HAP-1 (cell line): ENCODE results near the gene EFCAB8.
A peak's percentile ranks its signal among the peaks of the same experiment; 100 is the strongest.

Source experiments
- DNase-seq, 2 experiments: peaks; one replicate each; pipeline ENCODE4 v3.0.0-alpha.2; 2016 to 2020; ENCODE audit warnings: low spot score in 2 of 2
- H3K27me3 ChIP-seq: fragments of 250-450 bp; sonication (Bioruptor Pico); 2 replicates; pipeline ENCODE4 v1.5.1; 2020; ENCODE audit warnings: low read depth, mild to moderate bottlenecking, moderate library complexity
- H3K36me3 ChIP-seq: fragments of 250-450 bp; sonication (Bioruptor Pico); replicated peaks from 2 replicates; pipeline ENCODE4 v1.5.1; 2020; ENCODE audit warnings: mild to moderate bottlenecking
- H3K4me1 ChIP-seq: fragments of 250-450 bp; sonication (Bioruptor Pico); 2 replicates; pipeline ENCODE4 v1.5.1; 2020; ENCODE audit warnings: mild to moderate bottlenecking
- H3K4me3 ChIP-seq: fragments of 250-450 bp; sonication (Bioruptor Pico); 2 replicates; pipeline ENCODE4 v1.5.1; 2020; ENCODE audit warnings: mild to moderate bottlenecking, moderate library complexity
- H3K9me3 ChIP-seq: fragments of 250-450 bp; sonication (Bioruptor Pico); 2 replicates; pipeline ENCODE4 v1.5.1; 2020; ENCODE audit warnings: mild to moderate bottlenecking, moderate library complexity
- in situ Hi-C: fragments of 300-500 bp; cut with MboI; formaldehyde crosslinking; loops from 3 replicates; pipeline ENCODE4 v1.14.3; 2020; ENCODE audit warnings: low sequenced_read_pairs, inconsistent platforms, mixed read lengths

Gene EFCAB8

DNA sequence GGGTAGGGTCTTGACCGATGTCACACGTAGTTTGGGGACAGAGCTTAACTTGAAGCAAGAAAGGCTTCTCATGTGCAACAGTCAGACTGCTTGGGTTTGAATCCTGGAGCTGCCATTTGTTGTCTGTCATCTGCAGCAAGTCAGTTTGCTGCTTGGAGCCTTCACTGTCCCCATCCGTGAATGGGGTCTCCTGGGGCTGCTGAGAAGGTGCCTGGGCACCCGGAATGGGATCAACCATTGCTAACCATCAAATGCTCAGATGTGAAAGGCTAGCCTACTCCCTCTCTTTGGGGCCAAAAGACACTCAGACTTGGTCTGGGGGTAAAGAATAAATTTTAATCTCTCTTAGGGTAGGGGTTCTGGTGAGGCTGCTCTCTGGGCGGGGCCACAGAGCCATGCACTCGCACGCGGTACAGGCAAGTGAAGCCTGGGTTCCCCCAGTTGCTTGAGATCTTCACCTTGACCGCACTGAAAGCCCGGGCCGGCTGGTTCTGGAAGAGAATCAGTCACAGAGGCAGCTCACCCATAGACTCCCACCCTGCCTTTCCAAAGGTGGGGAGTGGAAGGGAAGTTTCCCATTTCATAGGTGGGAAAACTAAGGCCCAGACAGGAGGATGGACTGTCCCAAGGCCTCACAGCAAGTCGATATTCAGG lies 124.9 kb downstream of the EFCAB8 start:
- DNase-seq = no peak

GRCh38 chr20:32984196-32984595 lies 125.5 kb downstream of the EFCAB8 start:
- peak in 1 of 2 experiments; percentile 35 for DNase-seq
- no peak overlapping the region for H3K4me3 ChIP-seq
- no peaks in the 10 kb centered on the region for H3K4me1 ChIP-seq
- in situ Hi-C loops = loop anchor here (10.0 kb wide), 1 partner anchor 61 kb away; no protein-coding TSS in a partner anchor
- H3K9me3 ChIP-seq = no peaks in the 10 kb centered on the region
- H3K36me3 ChIP-seq = no peaks in the 10 kb centered on the region
- no peaks in the 10 kb centered on the region for H3K27me3 ChIP-seq

More for the DNA sequence above, 124.9 kb downstream of the EFCAB8 start:
- no peaks in the 10 kb centered on the region for H3K36me3 ChIP-seq
- H3K4me3 ChIP-seq = no peak overlapping the region
- H3K27me3 ChIP-seq = no peaks in the 10 kb centered on the region
- no peaks in the 10 kb centered on the region for H3K9me3 ChIP-seq
- no peaks in the 10 kb centered on the region for H3K4me1 ChIP-seq
- in situ Hi-C loops = loop anchor here (10.0 kb wide), 1 partner anchor 61 kb away; no protein-coding TSS in a partner anchor

GRCh38 chr20:32984631-32985354 lies 126.1 kb downstream of the EFCAB8 start:
- in situ Hi-C loops = loop anchor here (10.0 kb wide), 1 partner anchor 60 kb away; no protein-coding TSS in a partner anchor

DNA sequence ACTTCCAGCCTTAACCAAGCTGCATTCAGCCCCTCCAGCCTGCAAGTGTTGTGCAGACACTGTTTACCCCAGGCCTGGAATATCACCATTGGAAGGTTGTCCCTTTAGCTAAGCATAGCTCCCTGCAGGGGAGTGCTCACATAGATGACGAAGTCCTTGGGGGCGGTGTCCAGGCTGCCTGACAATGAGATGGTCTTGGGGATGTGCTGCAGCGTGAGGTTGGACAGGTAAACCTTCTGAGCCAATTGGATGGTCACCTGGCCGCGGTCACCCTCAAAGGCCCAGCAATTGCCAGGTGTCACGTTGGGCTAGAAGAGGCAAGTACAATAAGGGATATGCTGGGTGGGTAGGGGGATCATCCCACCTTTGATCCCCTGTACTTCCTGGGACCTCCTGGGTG lies 126.9 kb downstream of the EFCAB8 start:
- in situ Hi-C loops = loop anchor here (10.0 kb wide), 1 partner anchor 59 kb away; no protein-coding TSS in a partner anchor

More at GRCh38 chr20:32984631-32985354, 126.1 kb downstream of the EFCAB8 start:
- no peaks in the 10 kb centered on the region for H3K4me1 ChIP-seq
- no peak for DNase-seq
- no peaks in the 10 kb centered on the region for H3K27me3 ChIP-seq
- no peaks in the 10 kb centered on the region for H3K9me3 ChIP-seq
- no peak overlapping the region for H3K4me3 ChIP-seq
- H3K36me3 ChIP-seq = no peaks in the 10 kb centered on the region

DNA sequence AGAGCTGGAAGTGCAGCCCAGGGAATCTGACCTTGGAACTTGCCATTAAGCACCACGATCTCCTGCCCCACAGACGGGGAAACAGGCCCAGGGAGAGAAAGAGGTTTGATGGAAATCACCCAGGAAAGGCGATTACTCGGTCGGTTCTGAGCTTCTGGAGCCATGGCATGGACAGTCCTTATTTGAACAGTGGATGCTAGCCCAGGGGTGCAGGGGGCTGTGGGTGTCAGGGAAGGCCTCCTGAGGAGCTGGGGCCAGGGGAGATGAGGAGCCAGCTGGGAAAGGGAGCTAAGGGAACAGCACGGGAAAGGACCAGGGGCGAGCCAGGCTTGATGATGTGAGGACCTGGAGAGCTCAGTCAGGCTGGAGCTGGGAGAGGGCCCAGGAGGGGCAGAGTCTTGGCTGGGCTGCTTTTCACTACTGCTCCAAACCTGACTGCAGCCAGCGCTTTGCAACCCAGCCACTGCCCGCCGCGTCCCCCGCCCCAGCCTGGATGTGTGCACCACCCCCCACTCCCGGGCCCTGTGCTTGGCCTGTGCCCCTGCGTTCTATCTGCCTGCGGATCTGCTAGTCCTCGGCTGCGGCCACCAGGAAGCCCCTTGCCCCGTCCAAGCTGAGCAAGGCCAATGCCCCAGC lies 127.7 kb downstream of the EFCAB8 start:
- in situ Hi-C loops = loop anchor here (10.0 kb wide), 1 partner anchor 58 kb away; no protein-coding TSS in a partner anchor
- no peak overlapping the region for H3K4me3 ChIP-seq
- H3K27me3 ChIP-seq = no peaks in the 10 kb centered on the region
- no peaks in the 10 kb centered on the region for H3K4me1 ChIP-seq
- no peaks in the 10 kb centered on the region for H3K36me3 ChIP-seq
- no peaks in the 10 kb centered on the region for H3K9me3 ChIP-seq
- no peak for DNase-seq

More for the DNA sequence above, 126.9 kb downstream of the EFCAB8 start:
- DNase-seq = no peak
- no peaks in the 10 kb centered on the region for H3K9me3 ChIP-seq
- no peaks in the 10 kb centered on the region for H3K27me3 ChIP-seq
- no peaks in the 10 kb centered on the region for H3K36me3 ChIP-seq
- H3K4me1 ChIP-seq = no peaks in the 10 kb centered on the region
- no peak overlapping the region for H3K4me3 ChIP-seq

DNA sequence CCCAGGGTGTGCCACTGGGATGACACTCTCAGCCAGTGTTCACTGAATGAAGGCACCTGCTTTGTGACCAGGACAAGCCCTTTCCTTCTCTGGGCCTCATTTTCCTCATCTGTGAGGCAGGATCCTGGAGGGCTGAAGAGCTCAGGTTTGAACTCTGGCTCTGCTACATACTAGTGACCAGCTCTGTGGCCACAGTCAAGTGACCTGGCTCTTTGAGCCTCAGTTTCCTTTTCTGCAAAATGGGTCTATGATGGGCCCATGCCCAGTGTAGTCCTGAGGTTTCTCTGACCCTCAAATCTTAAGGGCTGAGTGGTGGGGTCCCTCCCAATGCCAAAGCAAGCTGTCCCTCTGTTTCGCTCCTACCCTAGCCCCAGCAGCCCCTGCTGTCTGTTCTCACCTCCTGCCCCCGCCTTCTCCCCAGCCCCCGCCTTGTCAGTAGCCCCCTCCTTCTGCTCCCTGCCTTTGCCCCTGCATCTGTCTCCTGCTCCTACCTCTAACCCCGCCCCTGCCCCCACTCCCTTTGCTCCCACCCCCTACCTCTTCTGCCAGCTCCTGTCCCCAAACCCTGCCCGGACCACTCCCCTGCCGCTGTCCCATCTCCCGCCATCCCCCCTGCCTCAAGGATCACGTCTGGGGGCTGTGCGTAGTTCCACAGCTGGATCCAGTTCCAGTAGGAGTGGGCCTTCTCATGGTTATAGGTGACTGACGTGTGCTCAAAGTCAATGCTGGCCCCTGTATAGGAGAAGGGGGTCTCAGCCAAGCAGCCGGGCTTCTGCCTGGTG lies 128.5 kb downstream of the EFCAB8 start:
- H3K27me3 ChIP-seq = no peaks in the 10 kb centered on the region
- in situ Hi-C loops = loop anchor here (10.0 kb wide), 1 partner anchor 58 kb away; no protein-coding TSS in a partner anchor
- no peak for DNase-seq
- no peaks in the 10 kb centered on the region for H3K36me3 ChIP-seq
- H3K4me1 ChIP-seq = no peaks in the 10 kb centered on the region
- H3K4me3 ChIP-seq = no peak overlapping the region
- H3K9me3 ChIP-seq = no peaks in the 10 kb centered on the region

- H3K9me3 ChIP-seq = no peaks in the 10 kb centered on the region
- in situ Hi-C loops = loop anchor here (10.0 kb wide), 1 partner anchor 57 kb away; no protein-coding TSS in a partner anchor
- H3K4me3 ChIP-seq = no peak overlapping the region
- H3K27me3 ChIP-seq = no peaks in the 10 kb centered on the region
- no peaks in the 10 kb centered on the region for H3K4me1 ChIP-seq
- H3K36me3 ChIP-seq = no peaks in the 10 kb centered on the region
- no peak for DNase-seq
Measured at GRCh38 chr20:32988008-32988407, 129.3 kb downstream of the EFCAB8 start.

DNA sequence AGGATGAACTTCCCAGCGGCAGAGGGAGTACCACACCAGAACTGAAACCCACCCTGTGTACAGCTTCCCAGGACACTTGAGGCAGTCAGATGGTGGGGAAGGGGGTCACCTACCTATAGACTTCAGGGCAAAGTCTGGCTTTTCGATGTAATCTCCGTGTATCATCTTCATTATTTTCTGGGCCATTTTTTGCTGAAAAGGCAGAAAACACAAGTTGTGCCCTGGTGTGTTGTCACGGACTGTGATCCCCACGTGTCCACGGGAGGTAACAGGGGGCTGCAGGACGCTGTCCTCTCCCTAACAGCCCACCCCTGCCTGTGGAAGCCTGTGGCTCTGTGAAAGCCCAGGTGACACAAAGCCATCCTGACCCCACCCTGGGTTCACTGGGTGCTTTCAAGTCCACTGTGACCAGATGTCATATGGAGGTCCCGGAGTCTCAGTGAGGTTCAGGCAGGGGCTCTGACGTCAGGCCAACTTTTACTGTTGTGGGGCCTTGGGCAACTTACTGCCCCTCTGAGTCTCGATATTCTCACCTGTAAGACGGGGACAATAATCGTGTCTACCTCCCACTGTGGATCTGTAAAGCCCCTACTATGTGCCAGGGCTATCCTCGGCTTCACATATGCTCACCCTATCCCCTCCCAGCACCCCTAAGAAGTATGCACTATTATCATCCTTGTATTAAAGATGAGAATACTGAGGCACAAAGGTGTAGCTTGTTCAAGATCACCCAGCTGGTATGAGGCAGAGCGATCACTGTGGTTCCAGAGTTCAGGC lies 131.0 kb downstream of the EFCAB8 start:
- in situ Hi-C loops = loop anchor here (10.0 kb wide), 1 partner anchor 55 kb away; no protein-coding TSS in a partner anchor
- H3K4me3 ChIP-seq = no peak overlapping the region
- H3K4me1 ChIP-seq = no peaks in the 10 kb centered on the region
- no peak for DNase-seq
- no peaks in the 10 kb centered on the region for H3K9me3 ChIP-seq
- H3K27me3 ChIP-seq = no peaks in the 10 kb centered on the region
- H3K36me3 ChIP-seq = no peaks in the 10 kb centered on the region

DNA sequence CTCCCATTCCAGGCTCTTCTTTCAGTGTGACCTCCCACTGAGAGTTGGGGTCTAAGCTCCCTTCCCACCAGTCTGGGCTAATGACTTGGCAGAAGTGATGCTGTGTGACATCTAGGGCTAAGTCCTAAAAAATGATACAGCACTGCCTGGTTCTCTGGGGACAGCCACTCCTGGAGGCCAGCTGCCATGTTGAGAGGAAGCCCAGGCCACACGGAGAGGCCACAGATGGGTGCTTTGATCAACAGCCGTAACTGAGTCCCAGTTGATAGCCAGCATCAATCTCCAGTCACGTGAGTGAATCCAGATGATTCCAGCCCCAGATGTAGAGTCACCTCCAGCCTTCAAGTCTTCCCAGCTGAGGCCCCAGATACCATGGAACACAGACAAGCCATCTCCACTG lies 131.7 kb downstream of the EFCAB8 start:
- Histone ChIP-seq H3K4me3 (no peak overlapping the region), H3K36me3 (no peaks in the 10 kb centered on the region), H3K9me3 (no peaks in the 10 kb centered on the region; the same call in 1 of the 2 replicates), H3K4me1 (no peaks in the 10 kb centered on the region), H3K27me3 (no peaks in the 10 kb centered on the region)
- DNase-seq = no peak
- in situ Hi-C loops = no loop called here

GRCh38 chr20:32991383-32991782 lies 132.7 kb downstream of the EFCAB8 start:
- Histone ChIP-seq H3K4me1 (no peaks in the 10 kb centered on the region), H3K36me3 (no peaks in the 10 kb centered on the region), H3K9me3 (no peaks in the 10 kb centered on the region; the same call in 1 of the 2 replicates), H3K4me3 (no peak overlapping the region), H3K27me3 (no peaks in the 10 kb centered on the region)
- no peak for DNase-seq
- in situ Hi-C loops = no loop called here

DNA sequence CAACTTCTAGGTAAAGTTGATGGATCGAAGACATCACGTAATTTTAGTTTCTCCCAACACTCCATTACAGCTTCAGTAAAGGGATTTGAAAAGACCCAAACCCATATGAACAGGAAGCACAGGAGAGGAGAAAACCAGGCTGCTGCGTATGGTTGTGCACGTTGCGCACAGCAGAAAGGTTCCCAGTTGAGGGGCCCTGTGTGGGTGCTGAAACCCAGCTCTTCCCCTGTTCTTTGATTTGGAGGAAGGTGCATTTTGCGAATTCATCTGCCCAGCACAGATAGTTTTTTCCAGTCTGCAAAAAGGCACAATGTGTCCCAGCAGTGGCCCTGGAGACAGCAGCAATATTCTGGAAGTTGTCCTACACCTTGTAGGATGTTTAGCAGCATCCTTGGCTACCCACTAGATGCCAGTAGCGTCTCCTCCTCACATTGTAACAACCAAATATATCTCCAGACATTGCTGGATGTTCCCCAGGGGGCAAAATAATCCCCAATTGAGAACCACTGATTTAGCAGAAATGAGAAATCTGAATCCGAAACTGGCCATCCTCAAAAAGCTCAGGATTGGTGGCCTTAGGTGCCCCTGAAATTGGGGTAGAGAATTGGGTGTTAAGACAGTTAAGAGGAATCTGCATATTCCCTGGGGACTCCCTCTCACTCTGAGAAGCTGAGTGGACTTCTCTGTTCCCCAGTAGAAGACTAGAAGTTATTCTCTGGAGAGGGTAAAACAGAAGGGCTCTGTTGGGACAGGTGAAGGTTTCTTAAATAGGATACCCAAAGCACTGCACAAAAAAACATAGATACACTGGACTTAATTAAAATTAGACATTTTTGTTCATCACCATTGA lies 133.3 kb downstream of the EFCAB8 start:
- no peak overlapping the region for H3K4me3 ChIP-seq
- DNase-seq = no peak

DNA sequence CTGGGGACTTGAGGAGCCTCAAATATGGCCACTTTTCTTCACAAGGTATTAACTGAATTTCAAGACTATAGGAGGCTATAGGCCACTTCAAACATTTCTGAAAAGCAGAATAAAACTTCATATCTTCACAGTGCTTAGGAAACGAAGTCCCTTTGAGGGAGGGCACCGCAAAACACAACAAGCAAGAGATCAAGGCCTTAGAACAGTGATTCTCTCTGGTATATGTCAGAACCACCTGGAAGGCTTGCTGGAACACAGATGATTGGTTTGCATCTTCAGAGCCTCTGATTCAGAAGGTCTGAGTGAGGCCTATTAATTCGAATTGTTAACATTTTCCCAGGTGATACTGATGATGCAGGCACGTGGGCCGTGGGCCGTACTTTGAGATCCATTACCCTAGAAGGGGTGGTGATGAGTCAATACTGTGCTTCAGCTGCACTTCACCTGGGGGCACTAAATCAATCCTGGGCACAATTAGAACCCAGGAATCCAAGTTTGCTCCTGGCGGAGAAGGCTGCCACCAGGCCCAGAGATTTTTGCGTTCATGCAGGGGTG lies 134.8 kb downstream of the EFCAB8 start:
- in situ Hi-C loops = no loop called here
- H3K36me3 ChIP-seq = no peaks in the 10 kb centered on the region
- H3K27me3 ChIP-seq = no peaks in the 10 kb centered on the region
- H3K9me3 ChIP-seq = no peaks in the 10 kb centered on the region; the same call in 1 of the 2 replicates
- no peak for DNase-seq
- no peak overlapping the region for H3K4me3 ChIP-seq
- no peaks in the 10 kb centered on the region for H3K4me1 ChIP-seq

More for the DNA sequence above, 133.3 kb downstream of the EFCAB8 start:
- H3K4me1 ChIP-seq = no peaks in the 10 kb centered on the region
- in situ Hi-C loops = no loop called here
- H3K27me3 ChIP-seq = no peaks in the 10 kb centered on the region
- H3K36me3 ChIP-seq = no peaks in the 10 kb centered on the region
- H3K9me3 ChIP-seq = no peaks in the 10 kb centered on the region; the same call in 1 of the 2 replicates
